Endothelial cell of umbilical vein (primary cell): ENCODE data around the gene GSTK1. TPM values are rescaled to one million over a fixed set of nuclear protein-coding genes. Genes with fewer than 3 reads are reported as not detected.

Source experiments
- BruUV-seq: library from RNA; stranded (reverse); fragments of 400-500 nt; replicated peaks from 2 replicates; lab custom pipeline; 2021; lab: Mats Ljungman, UMichigan
- CTCF ChIA-PET: fragments of 300-600, 350-600 bp; sonication (Branson Sonifier 250); formaldehyde crosslinking; loops from one replicate; lab custom pipeline; 2021; ENCODE audit warnings: antibody characterized with exemption, inconsistent platforms; lab: Charles Lee
- POLR2A ChIA-PET: fragments of 300-600, 350-600 bp; sonication (Branson Sonifier 250); formaldehyde crosslinking; loops from one replicate; lab custom pipeline; 2021; ENCODE audit warnings: antibody characterized with exemption, inconsistent platforms; lab: Charles Lee
- DNase-seq: peaks from one replicate; pipeline ENCODE4 v3.0.0-alpha.2; 2011; ENCODE audit warnings: low read depth, low spot score
- FAIRE-seq: peaks from 2 replicates; lab custom pipeline; 2011; peaks lifted over from hg19 to GRCh38; lab: Jason Lieb, UNC
- H2AFZ ChIP-seq: 2 replicates; pipeline ENCODE4 v1.6.0; 2012; ENCODE audit warnings: low read depth, low read length, control low read depth, inconsistent platforms
- H3K27ac ChIP-seq: 2 replicates; pipeline ENCODE4 v1.5.1; 2011; ENCODE audit warnings: low read depth, mild to moderate bottlenecking, control low read depth, low read length, moderate library complexity; ENCODE audit not compliant: insufficient read depth
- H3K27me3 ChIP-seq, 2 experiments: 2 replicates each; pipeline versions ENCODE4 v1.6.0 to v1.6.1; 2011; ENCODE audit warnings: low read length in 2 of 2, mixed read lengths in 1 of 2; ENCODE audit not compliant: control insufficient read depth in 2 of 2, insufficient read depth in 2 of 2
- H3K36me3 ChIP-seq, 2 experiments: 2 replicates in 1 of 2; 3 replicates in 1 of 2; pipeline ENCODE4 v1.5.1; 2011; ENCODE audit warnings: low read length in 2 of 2, mild to moderate bottlenecking in 1 of 2, moderate library complexity in 1 of 2; ENCODE audit not compliant: control insufficient read depth in 2 of 2, insufficient read depth in 2 of 2; ENCODE audit errors: extremely low read depth in 1 of 2
- H3K4me1 ChIP-seq: 3 replicates; pipeline ENCODE4 v1.5.1; 2011; ENCODE audit warnings: mild to moderate bottlenecking, low read length; ENCODE audit not compliant: control insufficient read depth, insufficient read depth; ENCODE audit errors: extremely low read depth
- H3K4me2 ChIP-seq: 2 replicates; pipeline ENCODE4 v1.6.1; 2011; ENCODE audit warnings: low read length, control low read depth, mixed read lengths; ENCODE audit not compliant: insufficient read depth
- H3K4me3 ChIP-seq, 3 experiments: fragments of 200-600 bp in 1 of 3; sonication (generic), shearing (Covaris generic) in 1 of 3; replicated peaks in 1 of 3; 2 replicates each; pipeline ENCODE4 v1.5.1; 2011 to 2016; ENCODE audit warnings: control low read depth in 3 of 3, low read length in 3 of 3, mild to moderate bottlenecking in 2 of 3, inconsistent platforms in 1 of 3, low read depth in 1 of 3, moderate library complexity in 1 of 3; ENCODE audit not compliant: insufficient read depth in 1 of 3
- H3K79me2 ChIP-seq: 2 replicates; pipeline ENCODE4 v1.6.0; 2012; ENCODE audit warnings: low read length, inconsistent platforms; ENCODE audit not compliant: control insufficient read depth, insufficient read depth
- H3K9ac ChIP-seq: replicated peaks from 2 replicates; pipeline ENCODE3; 2011; ENCODE audit warnings: low read length, control low read depth; ENCODE audit not compliant: insufficient read depth; ENCODE audit errors: extremely low read depth
- H3K9me1 ChIP-seq: replicated peaks from 3 replicates; pipeline ENCODE4 v1.6.0; 2011; ENCODE audit warnings: mild to moderate bottlenecking, low read length; ENCODE audit not compliant: control insufficient read depth, insufficient read depth; ENCODE audit errors: extremely low read depth
- H3K9me3 ChIP-seq: replicated peaks from 2 replicates; pipeline ENCODE4 v1.5.1; 2012; ENCODE audit warnings: low read length, inconsistent platforms; ENCODE audit not compliant: control insufficient read depth, insufficient read depth
- H4K20me1 ChIP-seq: replicated peaks from 2 replicates; pipeline ENCODE3; 2011; ENCODE audit warnings: mild to moderate bottlenecking, low read length; ENCODE audit not compliant: control insufficient read depth, insufficient read depth; ENCODE audit errors: extremely low read depth
- EZH2 ChIP-seq: IDR thresholded peaks from 2 replicates; pipeline ENCODE4 v1.6.1; 2012; ENCODE audit warnings: borderline replicate concordance, low read depth, mild to moderate bottlenecking, moderate library complexity, low read length, inconsistent platforms; ENCODE audit not compliant: severe bottlenecking
- MAX ChIP-seq: IDR thresholded peaks from 2 replicates; pipeline ENCODE4 v1.6.1; 2011; ENCODE audit not compliant: insufficient read depth, insufficient read length
- MYC ChIP-seq: IDR thresholded peaks from one replicate; pipeline ENCODE4 v1.6.1; 2011; ENCODE audit warnings: mild to moderate bottlenecking, low read depth, low read length
- POLR2A ChIP-seq: IDR thresholded peaks from 2 replicates; pipeline ENCODE4 v1.6.1; 2012; ENCODE audit warnings: low read depth, mild to moderate bottlenecking, control low read depth, low read length
- POLR2AphosphoS5 ChIP-seq: IDR thresholded peaks from 2 replicates; pipeline ENCODE4 v1.6.1; 2012; ENCODE audit warnings: low read depth, mild to moderate bottlenecking, control low read depth, low read length, moderate library complexity; ENCODE audit not compliant: insufficient read depth
- dilution Hi-C: fragments of 300-500 bp; cut with MboI; formaldehyde crosslinking; loops from one replicate; pipeline ENCODE4 v1.15.0; 2019; ENCODE audit warnings: low sequenced_read_pairs; ENCODE audit not compliant: extremely low pct_ligation_motif_present
- intact Hi-C: fragments of 100-400 bp; cut with micrococcal nuclease; formaldehyde crosslinking; loops from one replicate; pipeline ENCODE4 v1.10.0; 2022
- polyA plus RNA-seq, 4 experiments: library from polyadenylated mRNA; depleted of rRNA in 3 of 4; stranded (reverse) in 3 of 4; unstranded in 1 of 4; fragments of >200 nt; gene quantifications; 2 replicates each; pipeline versions ENCODE4 v1.2.1 to v1.2.3, GENCODE V29; 2011 to 2012; ENCODE audit warnings: missing spikeins in 1 of 4
- total RNA-seq: library from RNA; stranded (reverse); gene quantifications from 2 replicates; pipeline ENCODE4 v1.2.3, GENCODE V29; 2021
- TF ChIP-seq, protein P1 (sequence below), 2 donors: IDR thresholded peaks; 1 replicate in 1 of 2; 2 replicates in 1 of 2; pipeline ENCODE4 v1.5.1; 2011; ENCODE audit warnings: low read length in 2 of 2, mild to moderate bottlenecking in 2 of 2, moderate library complexity in 2 of 2, control low read depth in 1 of 2, inconsistent platforms in 1 of 2, low read depth in 1 of 2; ENCODE audit not compliant: insufficient read depth in 1 of 2; ENCODE audit errors: extremely low read depth in 1 of 2

Gene GSTK1
- total and polyA plus RNA-seq, 2 donors (not counting 3 experiments of a cell fraction or from before 2014, with no cell fraction given), result 119 to 132 TPM

GRCh38 chr7:143250199-143250598 is 13.0 kb upstream of the GSTK1 start:
- H3K4me1 ChIP-seq, result peaks cover 4% of the 10 kb centered on the region
- dilution Hi-C loops, result no loop called here
- POLR2A ChIA-PET, result no interaction called here
- H2AFZ ChIP-seq, result no peak overlapping the region
- TF ChIP-seq, protein P1, sequence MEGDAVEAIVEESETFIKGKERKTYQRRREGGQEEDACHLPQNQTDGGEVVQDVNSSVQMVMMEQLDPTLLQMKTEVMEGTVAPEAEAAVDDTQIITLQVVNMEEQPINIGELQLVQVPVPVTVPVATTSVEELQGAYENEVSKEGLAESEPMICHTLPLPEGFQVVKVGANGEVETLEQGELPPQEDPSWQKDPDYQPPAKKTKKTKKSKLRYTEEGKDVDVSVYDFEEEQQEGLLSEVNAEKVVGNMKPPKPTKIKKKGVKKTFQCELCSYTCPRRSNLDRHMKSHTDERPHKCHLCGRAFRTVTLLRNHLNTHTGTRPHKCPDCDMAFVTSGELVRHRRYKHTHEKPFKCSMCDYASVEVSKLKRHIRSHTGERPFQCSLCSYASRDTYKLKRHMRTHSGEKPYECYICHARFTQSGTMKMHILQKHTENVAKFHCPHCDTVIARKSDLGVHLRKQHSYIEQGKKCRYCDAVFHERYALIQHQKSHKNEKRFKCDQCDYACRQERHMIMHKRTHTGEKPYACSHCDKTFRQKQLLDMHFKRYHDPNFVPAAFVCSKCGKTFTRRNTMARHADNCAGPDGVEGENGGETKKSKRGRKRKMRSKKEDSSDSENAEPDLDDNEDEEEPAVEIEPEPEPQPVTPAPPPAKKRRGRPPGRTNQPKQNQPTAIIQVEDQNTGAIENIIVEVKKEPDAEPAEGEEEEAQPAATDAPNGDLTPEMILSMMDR (IDR thresholded peaks at IDR 0.05; ENCODE audit: extremely low read depth in 1 of 2, insufficient read depth in 1 of 2, low read depth in 1 of 2, low read length in 2 of 2), result no peak
- TF ChIP-seq MAX (no peak), POLR2A (no peak), EZH2 (no peak)
- H3K4me2 ChIP-seq, result no peak overlapping the region
- H3K27me3 ChIP-seq, result peaks cover 0 to 5% of the 10 kb centered on the region in 2 experiments
- H3K9ac ChIP-seq, result no peak overlapping the region
- CTCF ChIA-PET, result interaction anchor here (1.7 to 2.6 kb wide), 2 partner anchors 10 to 35 kb away, joined by 5 to 13 read pairs; no protein-coding TSS in a partner anchor
- H3K27ac ChIP-seq, result no peak overlapping the region
- intact Hi-C loops, result no loop called here
- no peaks in the 10 kb centered on the region for H3K9me3 ChIP-seq
- no peaks in the 10 kb centered on the region for H3K36me3 ChIP-seq
- no peaks in the 10 kb centered on the region for H3K79me2 ChIP-seq
- H3K9me1 ChIP-seq, result no peaks in the 10 kb centered on the region
- BruUV-seq, result no TSS peak
- no peak for DNase-seq
- H4K20me1 ChIP-seq, result no peaks in the 10 kb centered on the region
- no peak overlapping the region for H3K4me3 ChIP-seq
- no peak for FAIRE-seq

GRCh38 chr7:143250822-143251221 is 12.4 kb upstream of the GSTK1 start:
- ChIA-PET POLR2A (no interaction called here), CTCF (interaction anchor here (0.6 to 2.6 kb wide), 3 partner anchors 10 to 133 kb away, joined by 3 to 13 read pairs (median 5); no protein-coding TSS in a partner anchor)
- TF ChIP-seq, protein P1 (IDR thresholded peaks at IDR 0.05; ENCODE audit: extremely low read depth in 1 of 2, insufficient read depth in 1 of 2, low read depth in 1 of 2, low read length in 2 of 2), result no peak
- no peak for TF ChIP-seq MYC
- TF ChIP-seq MAX, result no peak
- no peak for TF ChIP-seq EZH2
- no peak for TF ChIP-seq POLR2AphosphoS5
- intact Hi-C loops (no loop called here), dilution Hi-C loops (no loop called here)
- H3K79me2 ChIP-seq, result no peaks in the 10 kb centered on the region
- peaks cover 0 to 5% of the 10 kb centered on the region in 2 experiments for H3K27me3 ChIP-seq
- no peaks in the 10 kb centered on the region for H3K9me1 ChIP-seq
- BruUV-seq, result no TSS peak
- no peaks in the 10 kb centered on the region for H3K36me3 ChIP-seq
- H3K4me1 ChIP-seq, result peaks cover 2% of the 10 kb centered on the region
- no peak overlapping the region for H3K4me3 ChIP-seq
- FAIRE-seq, result no peak
- DNase-seq, result no peak
- no peak overlapping the region for H3K4me2 ChIP-seq
- H3K9ac ChIP-seq, result no peak overlapping the region
- H2AFZ ChIP-seq, result no peak overlapping the region
- no peaks in the 10 kb centered on the region for H3K9me3 ChIP-seq
- no peaks in the 10 kb centered on the region for H4K20me1 ChIP-seq
- H3K27ac ChIP-seq, result no peak overlapping the region
